Uterus (tissue), 2 donors: Measurements from ENCODE around the gene RNF112.

ENCODE experiments used
- CTCF ChIP-seq, 4 experiments: fragments of 200-600 bp in 2 of 4; fragments of 450-650 bp in 2 of 4; sonication (generic) in 2 of 4; IDR thresholded peaks; one replicate each; pipeline ENCODE4 v1.5.1; 2016 to 2019; ENCODE audit warnings: antibody characterized with exemption in 4 of 4, mild to moderate bottlenecking in 2 of 4, moderate library complexity in 1 of 4
- POLR2A ChIP-seq, 2 donors: fragments of 450-650 bp; IDR thresholded peaks; one replicate each; pipeline ENCODE4 v1.6.1; 2016; ENCODE audit warnings: antibody characterized with exemption in 2 of 2, mild to moderate bottlenecking in 1 of 2, moderate library complexity in 1 of 2

- TF ChIP-seq POLR2A (IDR thresholded peaks at IDR 0.05) (no peak), CTCF (IDR thresholded peaks at IDR 0.05) (no peak)
Measured at GRCh38 chr17:19461681-19462080, 50.6 kb downstream of the RNF112 start.
